SW480 (cell line): Measurements from ENCODE around the gene BTD.
A peak's percentile ranks its signal among the peaks of the same experiment; 100 is the strongest.

Source experiments
- DNase-seq: peaks from one replicate; pipeline ENCODE4 v3.0.0-alpha.2; 2016; ENCODE audit warnings: low spot score

The BTD gene

DNA sequence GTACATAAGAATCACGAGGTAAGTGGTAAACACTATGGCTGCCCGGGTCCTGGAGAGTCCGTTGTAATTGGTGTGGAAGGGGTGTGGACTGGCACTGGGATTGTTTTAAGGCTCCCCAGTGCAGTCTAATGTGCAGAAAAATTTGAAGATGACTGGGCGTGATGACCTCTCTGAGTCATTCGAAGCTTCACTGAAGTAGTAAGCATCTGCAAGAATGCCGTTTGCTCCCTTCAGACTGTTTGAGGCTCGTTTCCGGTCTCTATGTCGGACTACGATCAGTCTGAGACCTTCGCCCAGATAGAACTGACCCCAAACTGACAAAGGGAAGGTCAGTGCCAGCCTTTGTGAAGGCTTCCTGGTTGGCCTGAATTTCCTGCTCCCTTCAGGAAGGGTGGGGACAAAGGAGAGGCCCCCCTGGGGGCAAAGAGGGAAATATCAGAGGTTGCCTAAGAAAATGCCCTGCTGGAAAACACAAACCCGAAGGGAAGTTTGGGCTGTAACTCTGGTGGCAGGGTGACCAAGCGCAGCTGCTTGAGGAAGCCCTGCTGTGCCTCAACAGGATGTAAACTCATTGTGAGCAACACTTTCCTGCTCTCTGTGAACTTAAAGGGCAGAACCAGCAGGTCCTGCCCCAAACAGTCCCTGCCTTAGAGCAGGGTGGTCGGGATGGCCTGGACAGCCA lies 34.6 kb downstream of the BTD start:
- no peak for DNase-seq

- DNase-seq = no peak
These were observed 35.8 kb downstream of the BTD start for GRCh38 chr3:15637131-15637951.

DNA sequence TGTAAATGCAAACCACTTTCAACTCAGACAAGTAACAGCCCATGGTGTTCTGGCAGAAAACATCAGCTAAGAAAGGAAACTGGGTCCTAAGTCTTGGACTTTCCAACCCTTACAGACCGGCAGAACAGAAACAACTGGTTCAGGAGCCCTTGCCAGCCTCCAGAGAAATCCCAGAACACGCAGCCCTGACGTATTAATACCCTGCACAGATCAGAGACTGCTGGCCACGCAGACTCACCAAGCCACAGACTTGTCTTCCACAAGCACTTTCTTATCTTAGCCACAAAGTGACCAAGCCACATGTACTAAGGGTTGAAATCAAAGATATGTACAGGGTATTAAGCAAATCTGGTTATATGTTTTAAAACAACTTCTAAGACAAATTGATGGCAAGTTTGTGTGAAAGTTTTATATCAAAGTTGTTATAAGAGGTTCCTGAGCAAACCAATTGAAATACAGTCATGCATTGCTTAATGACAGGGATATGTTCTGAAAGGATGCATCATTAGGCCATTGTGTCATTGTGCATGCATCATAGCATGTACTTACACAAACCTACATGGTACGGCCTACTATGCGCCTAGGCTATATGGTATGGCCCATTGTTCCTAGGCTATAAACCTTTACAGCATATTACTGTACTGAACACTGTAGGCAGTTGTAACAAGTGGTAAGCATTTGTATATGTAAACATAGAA lies 36.8 kb downstream of the BTD start:
- no peak for DNase-seq

- DNase-seq = no peak
These were observed 37.3 kb downstream of the BTD start for GRCh38 chr3:15638891-15639262.

DNA sequence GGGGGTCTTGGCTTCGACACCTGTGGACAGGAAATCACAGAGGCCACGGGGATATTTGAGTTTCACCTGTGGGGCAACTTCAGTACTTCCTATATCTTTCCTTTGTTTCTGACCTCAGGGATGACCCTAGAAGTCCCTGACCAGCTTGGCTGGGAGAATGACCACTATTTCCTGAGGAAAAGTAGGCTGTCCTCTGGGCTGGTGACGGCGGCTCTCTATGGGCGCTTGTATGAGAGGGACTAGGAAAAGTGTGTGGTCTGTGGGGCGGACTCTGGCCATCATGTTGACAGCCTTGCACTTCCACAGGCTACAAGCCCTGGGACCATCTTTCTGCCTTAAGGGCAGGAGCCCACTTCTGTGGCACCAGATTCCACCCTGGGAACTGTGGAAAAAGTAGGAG lies 43.7 kb downstream of the BTD start:
- DNase-seq = no peak

GRCh38 chr3:15645740-15646501 lies 44.4 kb downstream of the BTD start:
- DNase-seq = peak; percentile 88

DNA sequence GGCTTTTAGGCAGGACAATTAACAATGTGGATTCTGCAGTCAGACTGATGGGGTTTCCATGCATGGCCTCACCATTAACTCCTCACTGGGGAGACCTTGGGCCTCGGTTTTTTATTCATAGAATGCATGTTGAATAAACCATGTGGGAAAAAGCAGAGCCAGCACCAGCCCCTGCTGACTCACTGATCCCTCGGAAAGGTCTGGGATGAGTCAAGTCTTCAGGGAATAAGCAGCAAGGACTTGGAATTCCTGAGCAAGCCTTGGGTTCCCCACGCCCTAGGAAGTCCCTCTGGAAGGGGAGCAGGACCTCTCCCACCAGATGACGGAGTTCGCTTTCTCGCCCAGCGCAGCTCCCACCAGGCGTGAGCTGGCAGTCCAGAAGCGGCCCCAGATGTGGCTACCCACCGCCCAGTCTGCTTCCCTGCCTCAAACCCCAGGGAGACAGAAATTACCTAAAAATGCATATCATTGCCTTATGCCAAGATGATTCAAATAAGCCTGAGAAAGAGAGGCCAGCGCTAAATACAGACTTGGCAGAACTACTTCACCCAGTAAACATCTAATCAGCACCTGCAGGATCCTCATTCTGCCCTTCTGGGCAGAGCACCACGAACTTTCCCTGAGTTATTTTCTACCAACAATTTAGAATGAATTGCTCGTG lies 45.4 kb downstream of the BTD start:
- DNase-seq = peak; percentile 87

GRCh38 chr3:15647611-15648167 lies 46.1 kb downstream of the BTD start:
- peak; percentile 94 for DNase-seq

DNA sequence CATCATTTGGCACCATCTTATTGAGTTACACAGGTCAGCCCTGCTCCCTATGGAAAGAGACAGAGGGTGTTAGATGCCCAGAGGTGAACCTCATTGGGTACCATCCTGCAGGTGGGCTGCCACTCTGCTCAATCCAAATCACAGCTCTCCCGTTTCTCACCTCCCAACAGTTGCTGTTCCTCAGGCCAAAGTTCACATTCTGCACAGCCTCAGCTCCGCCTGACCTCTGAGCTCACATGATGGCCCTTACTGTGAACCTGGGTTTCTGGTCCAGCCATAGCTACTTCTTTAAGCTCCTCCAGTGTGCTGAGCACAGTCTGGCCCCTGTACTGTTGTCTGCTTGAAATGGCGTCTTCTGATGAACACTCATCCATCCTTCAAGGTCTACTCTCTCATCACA lies 47.8 kb downstream of the BTD start:
- DNase-seq = no peak

DNA sequence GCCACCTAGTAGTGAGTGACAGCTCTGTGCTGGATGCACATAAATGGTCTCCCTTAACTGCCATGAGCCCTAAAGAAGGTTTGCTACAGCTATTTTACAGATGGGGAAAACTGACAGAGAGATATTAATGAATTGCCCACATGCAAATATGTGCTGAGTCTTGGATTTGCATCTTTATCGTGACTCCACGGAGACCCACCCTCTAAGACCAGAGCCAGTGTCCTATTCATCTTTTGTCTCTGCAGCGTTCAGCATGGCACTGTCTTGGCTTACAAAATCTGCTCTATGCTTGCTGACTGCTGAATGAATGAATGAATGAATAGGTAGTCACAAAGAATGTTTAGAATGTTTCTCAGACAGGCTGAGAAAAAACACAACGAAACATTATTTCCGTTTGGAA lies 48.3 kb downstream of the BTD start:
- no peak for DNase-seq

DNA sequence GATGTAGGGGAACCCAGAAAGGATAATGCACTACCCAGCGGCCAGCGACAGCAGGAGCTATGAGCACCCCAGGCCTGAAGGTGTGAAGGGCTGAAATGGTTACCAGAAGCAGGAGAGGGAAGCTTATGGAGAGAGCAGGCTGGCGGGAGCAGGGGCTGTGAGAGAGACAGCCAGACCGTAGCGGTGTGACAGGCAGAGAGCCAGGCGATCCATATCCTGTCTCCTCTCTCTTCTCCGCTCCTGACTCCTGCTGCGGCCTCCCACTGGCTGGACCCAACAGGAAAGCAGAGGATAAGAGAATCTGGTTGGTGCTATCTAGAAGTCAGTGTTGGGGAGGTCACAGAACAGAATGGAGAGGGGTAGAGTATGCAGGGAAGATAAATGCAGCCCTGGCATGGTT lies 49.9 kb downstream of the BTD start:
- no peak for DNase-seq

- DNase-seq = no peak
These were observed 51.8 kb downstream of the BTD start for GRCh38 chr3:15653321-15653720.

DNA sequence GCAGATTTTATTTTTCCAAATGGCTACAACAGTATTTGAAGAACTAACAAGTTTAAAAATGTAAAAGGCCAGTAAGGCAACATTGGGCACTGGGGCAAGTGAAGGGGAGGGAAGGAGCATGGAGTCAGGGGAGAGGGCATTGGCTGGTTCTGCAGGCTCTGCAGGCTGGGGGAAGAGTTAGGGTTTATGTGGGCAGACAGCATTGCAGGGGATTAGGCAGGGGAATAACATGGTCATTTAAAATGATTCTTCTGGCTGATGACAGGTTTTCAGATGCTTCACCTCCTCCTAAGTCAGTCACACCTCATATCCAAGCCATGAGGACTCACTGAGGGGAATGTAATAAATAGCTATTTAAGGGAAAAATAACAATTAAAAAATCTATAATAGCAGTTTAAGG lies 52.6 kb downstream of the BTD start:
- DNase-seq = no peak

GRCh38 chr3:15654891-15655290 lies 53.3 kb downstream of the BTD start:
- DNase-seq = peak; percentile 87

DNA sequence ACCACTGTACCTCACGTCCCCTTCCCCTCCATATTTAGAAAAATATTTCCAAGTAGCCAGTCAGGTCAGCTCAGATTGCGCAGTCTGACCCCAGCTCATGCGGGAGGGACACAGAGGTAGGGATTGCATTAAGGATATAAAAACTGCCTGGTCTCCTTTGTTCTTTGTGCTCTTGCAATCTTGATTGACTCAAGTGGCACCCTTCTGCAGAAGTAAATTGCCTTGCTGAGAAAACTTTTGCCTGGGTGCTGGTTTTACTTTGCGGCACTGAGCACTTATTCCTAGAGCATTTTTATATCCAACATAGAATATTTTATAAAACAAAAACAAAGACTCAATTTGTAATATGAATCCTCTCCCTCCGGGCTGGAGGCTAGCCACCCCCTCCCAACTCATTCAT lies 54.8 kb downstream of the BTD start:
- DNase-seq = no peak

DNA sequence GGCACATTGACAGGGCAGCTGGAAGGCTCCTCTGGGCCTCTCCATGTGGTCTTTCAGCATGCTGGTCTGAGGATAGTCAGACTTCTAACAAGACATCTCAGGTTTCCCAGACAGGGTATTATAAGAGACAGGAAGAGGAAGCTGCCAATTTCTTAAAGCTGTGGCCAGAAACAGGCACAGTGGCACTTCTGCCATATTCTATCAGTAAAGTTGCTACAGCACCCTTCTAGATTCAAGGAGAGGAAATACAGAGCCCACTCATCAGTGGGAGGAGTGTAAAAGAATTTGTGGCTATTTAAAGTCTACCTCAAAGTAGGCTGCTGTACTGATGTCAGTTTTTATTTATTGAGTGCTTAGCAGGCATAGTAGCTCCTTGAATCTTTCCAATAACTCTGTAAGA lies 55.5 kb downstream of the BTD start:
- DNase-seq = no peak

DNA sequence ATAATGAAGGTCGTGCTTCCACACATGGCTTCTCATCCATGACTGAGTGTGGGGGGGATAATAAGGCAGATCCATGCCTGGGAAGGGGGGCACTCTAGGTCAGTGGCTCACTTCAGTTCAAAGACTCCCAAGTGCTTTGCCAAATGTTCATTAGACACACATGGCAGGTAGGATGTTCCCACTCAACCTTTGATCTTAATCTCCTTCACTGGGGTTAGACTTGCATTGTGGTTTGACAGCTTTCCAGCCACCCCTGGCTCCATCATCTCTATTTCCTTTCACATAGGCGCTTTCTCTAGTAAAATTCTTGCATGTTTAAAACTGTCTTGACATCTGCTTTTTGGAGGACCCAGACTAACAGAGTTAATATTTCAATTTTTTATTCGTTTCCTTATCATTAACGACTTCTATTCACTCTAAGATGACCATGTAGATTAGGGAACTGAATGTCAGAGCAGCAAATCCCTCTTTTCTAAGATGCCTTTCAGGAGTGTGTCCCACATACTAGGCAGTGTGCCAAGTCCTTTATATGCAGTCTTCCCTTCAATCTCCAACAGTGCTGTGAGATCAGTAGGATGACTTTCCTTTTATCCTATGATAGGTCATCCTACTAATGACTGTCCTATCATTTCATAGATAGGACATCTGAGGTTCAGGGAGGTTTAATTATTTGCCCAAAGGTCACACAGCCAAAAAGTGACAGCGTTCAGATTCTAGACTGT lies 57.9 kb downstream of the BTD start:
- peak; percentile 79 for DNase-seq

- peak; percentile 60 for DNase-seq
These were observed 58.8 kb downstream of the BTD start for GRCh38 chr3:15660055-15660935.

DNA sequence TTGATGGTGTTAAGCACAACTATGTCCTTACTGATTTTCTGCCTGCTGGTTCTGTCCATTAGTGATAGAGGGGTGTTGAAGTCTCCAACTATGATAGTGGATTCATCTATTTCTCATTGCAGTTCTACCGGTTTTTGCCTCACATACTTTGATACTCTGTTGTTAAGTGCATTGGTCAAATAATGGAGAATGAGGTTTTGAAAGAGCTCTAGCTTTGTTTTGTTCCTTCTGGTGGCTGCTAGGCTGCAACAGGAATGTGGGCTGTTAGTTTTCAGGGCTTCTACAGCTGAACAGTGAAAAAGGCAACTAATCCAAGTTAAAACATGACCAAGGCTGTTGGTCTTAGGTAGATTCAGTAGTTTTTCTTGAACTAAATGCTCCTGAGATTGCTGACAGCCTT lies 62.6 kb downstream of the BTD start:
- no peak for DNase-seq
